SK-N-SH treated with all-trans-retinoic acid at 6 μM for 48 hours (cell line): ENCODE results near the gene HESX1.

Experiments used
- ATAC-seq: fragments of 200-7000 bp; cut with Tn5 transposase; 3 replicates; pipeline ENCODE4 v1.9.1; 2020; ENCODE audit warnings: mild to moderate bottlenecking, moderate library complexity
- ARNTL ChIP-seq: fragments of 450-650 bp; formaldehyde crosslinking; IDR thresholded peaks from 2 replicates; pipeline ENCODE4 v1.5.0; 2020; ENCODE audit warnings: low read depth, mild to moderate bottlenecking, moderate library complexity, borderline replicate concordance
- BACH2 ChIP-seq: fragments of 250-450 bp; sonication (Bioruptor Pico); IDR thresholded peaks from 2 replicates; pipeline ENCODE4 v1.9.0; 2021; ENCODE audit warnings: mild to moderate bottlenecking, borderline replicate concordance
- CSDC2 ChIP-seq: fragments of 250-450 bp; sonication (Bioruptor Pico); IDR thresholded peaks from 2 replicates; pipeline ENCODE4 v1.5.0; 2020; ENCODE audit warnings: mild to moderate bottlenecking, moderate library complexity
- CSRNP3 ChIP-seq: fragments of 250-450 bp; sonication (Bioruptor Pico); IDR thresholded peaks from 2 replicates; pipeline ENCODE4 v1.5.1; 2021; ENCODE audit warnings: mild to moderate bottlenecking, moderate library complexity
- ESRRG ChIP-seq: fragments of 250-450 bp; sonication (Bioruptor Pico); IDR thresholded peaks from 2 replicates; pipeline ENCODE4 v1.6.1; 2021; ENCODE audit warnings: mild to moderate bottlenecking
- GLIS3 ChIP-seq: fragments of 250-450 bp; sonication (Bioruptor Pico); IDR thresholded peaks from 2 replicates; pipeline ENCODE4 v1.5.0; 2020; ENCODE audit warnings: mild to moderate bottlenecking, moderate library complexity
- ISL1 ChIP-seq: fragments of 250-450 bp; sonication (Bioruptor Pico); IDR thresholded peaks from 2 replicates; pipeline ENCODE4 v2.1.2; 2022; ENCODE audit warnings: mild to moderate bottlenecking, moderate library complexity
- OSR1 ChIP-seq: fragments of 250-450 bp; sonication (Bioruptor Pico); IDR thresholded peaks from 2 replicates; pipeline ENCODE4 v1.8.0; 2022; ENCODE audit warnings: moderate library complexity, mild to moderate bottlenecking, inconsistent platforms
- POU6F1 ChIP-seq: fragments of 250-450 bp; sonication (Bioruptor Pico); IDR thresholded peaks from 2 replicates; pipeline ENCODE4 v1.8.0; 2021; ENCODE audit warnings: low read depth, mild to moderate bottlenecking, moderate library complexity, borderline replicate concordance
- RARB ChIP-seq: fragments of 250-450 bp; sonication (Bioruptor Pico); IDR thresholded peaks from 2 replicates; pipeline ENCODE4 v1.8.0; 2021; ENCODE audit warnings: mild to moderate bottlenecking, moderate library complexity
- SNAI2 ChIP-seq: fragments of 250-450 bp; sonication (Bioruptor Pico); IDR thresholded peaks from 2 replicates; pipeline ENCODE4 v1.5.0; 2020; ENCODE audit warnings: mild to moderate bottlenecking, moderate library complexity
- TCF4 ChIP-seq: fragments of 250-450 bp; sonication (Bioruptor Pico); IDR thresholded peaks from 2 replicates; pipeline ENCODE4 v1.8.0; 2021; ENCODE audit warnings: mild to moderate bottlenecking, moderate library complexity, borderline replicate concordance
- TOX ChIP-seq: fragments of 250-450 bp; sonication (Bioruptor Pico); IDR thresholded peaks from 2 replicates; pipeline ENCODE4 v1.8.0; 2021; ENCODE audit warnings: mild to moderate bottlenecking, moderate library complexity, borderline replicate concordance
- TSHZ2 ChIP-seq: fragments of 250-450 bp; sonication (Bioruptor Pico); IDR thresholded peaks from 2 replicates; pipeline ENCODE4 v1.5.0; 2020; ENCODE audit warnings: mild to moderate bottlenecking, moderate library complexity
- ZC3H10 ChIP-seq: fragments of 250-450 bp; sonication (Bioruptor Pico); IDR thresholded peaks from 2 replicates; pipeline ENCODE4 v1.5.1; 2021; ENCODE audit warnings: mild to moderate bottlenecking, moderate library complexity
- ZFP30 ChIP-seq: fragments of 450-650 bp; formaldehyde crosslinking; IDR thresholded peaks from 2 replicates; pipeline ENCODE4 v1.5.0; 2022; ENCODE audit warnings: mild to moderate bottlenecking, moderate library complexity
- ZNF565 ChIP-seq: fragments of 450-650 bp; formaldehyde crosslinking; conservative IDR thresholded peaks from 2 replicates; pipeline ENCODE4 v1.5.0; 2020; ENCODE audit warnings: low read depth, mild to moderate bottlenecking, moderate library complexity
- ZNF70 ChIP-seq: fragments of 450-650 bp; formaldehyde crosslinking; IDR thresholded peaks from 2 replicates; pipeline ENCODE4 v1.5.0; 2020; ENCODE audit warnings: mild to moderate bottlenecking, moderate library complexity

Gene HESX1

GRCh38 chr3:57168151-57168550, 31.6 kb downstream of the HESX1 start (continued):
- TF ChIP-seq CSRNP3 (CRISPR knock-in tag), result no peak
- TF ChIP-seq ARNTL (CRISPR knock-in tag), result no peak
- no peak for TF ChIP-seq TSHZ2 (CRISPR knock-in tag)

GRCh38 chr3:57166660-57167059, 33.1 kb downstream of the HESX1 start:
- no peak for TF ChIP-seq CSDC2
- no peak for TF ChIP-seq ZNF565 (CRISPR knock-in tag)
- TF ChIP-seq TOX (CRISPR knock-in tag), result no peak
- no peak for TF ChIP-seq ESRRG
- TF ChIP-seq POU6F1, result no peak
- TF ChIP-seq ARNTL (CRISPR knock-in tag), result no peak
- TF ChIP-seq SNAI2 (CRISPR knock-in tag), result no peak
- TF ChIP-seq ZC3H10 (CRISPR knock-in tag), result no peak
- TF ChIP-seq GLIS3 (CRISPR knock-in tag), result no peak
- no peak for TF ChIP-seq ISL1 (CRISPR knock-in tag)
- TF ChIP-seq TCF4 (CRISPR knock-in tag), result no peak
- no peak for ATAC-seq

GRCh38 chr3:57165641-57166040, 34.1 kb downstream of the HESX1 start:
- no peak for TF ChIP-seq ESRRG
- TF ChIP-seq TOX (CRISPR knock-in tag), result no peak
- TF ChIP-seq OSR1 (CRISPR knock-in tag), result no peak
- TF ChIP-seq ZNF70 (CRISPR knock-in tag), result no peak
- TF ChIP-seq TCF4 (CRISPR knock-in tag), result no peak
- TF ChIP-seq TSHZ2 (CRISPR knock-in tag), result no peak
- TF ChIP-seq CSDC2, result no peak
- no peak for TF ChIP-seq POU6F1
- no peak for TF ChIP-seq RARB (CRISPR knock-in tag)
- TF ChIP-seq ISL1 (CRISPR knock-in tag), result no peak
- TF ChIP-seq BACH2 (CRISPR knock-in tag), result no peak
- TF ChIP-seq SNAI2 (CRISPR knock-in tag), result no peak
- TF ChIP-seq ZFP30 (CRISPR knock-in tag), result no peak
- no peak for TF ChIP-seq GLIS3 (CRISPR knock-in tag)
- no peak for TF ChIP-seq CSRNP3 (CRISPR knock-in tag)
- no peak for ATAC-seq
